GM12873 (cell line): ENCODE measurements around the gene C1orf21.

Source experiments
- TF ChIP-seq, protein P1 (sequence below): IDR thresholded peaks from 2 replicates; pipeline ENCODE4 v1.5.1; 2012; ENCODE audit warnings: low read depth, mild to moderate bottlenecking, moderate library complexity, low read length, control low read depth; ENCODE audit not compliant: insufficient read depth; ENCODE audit errors: missing control alignments

Gene C1orf21

DNA sequence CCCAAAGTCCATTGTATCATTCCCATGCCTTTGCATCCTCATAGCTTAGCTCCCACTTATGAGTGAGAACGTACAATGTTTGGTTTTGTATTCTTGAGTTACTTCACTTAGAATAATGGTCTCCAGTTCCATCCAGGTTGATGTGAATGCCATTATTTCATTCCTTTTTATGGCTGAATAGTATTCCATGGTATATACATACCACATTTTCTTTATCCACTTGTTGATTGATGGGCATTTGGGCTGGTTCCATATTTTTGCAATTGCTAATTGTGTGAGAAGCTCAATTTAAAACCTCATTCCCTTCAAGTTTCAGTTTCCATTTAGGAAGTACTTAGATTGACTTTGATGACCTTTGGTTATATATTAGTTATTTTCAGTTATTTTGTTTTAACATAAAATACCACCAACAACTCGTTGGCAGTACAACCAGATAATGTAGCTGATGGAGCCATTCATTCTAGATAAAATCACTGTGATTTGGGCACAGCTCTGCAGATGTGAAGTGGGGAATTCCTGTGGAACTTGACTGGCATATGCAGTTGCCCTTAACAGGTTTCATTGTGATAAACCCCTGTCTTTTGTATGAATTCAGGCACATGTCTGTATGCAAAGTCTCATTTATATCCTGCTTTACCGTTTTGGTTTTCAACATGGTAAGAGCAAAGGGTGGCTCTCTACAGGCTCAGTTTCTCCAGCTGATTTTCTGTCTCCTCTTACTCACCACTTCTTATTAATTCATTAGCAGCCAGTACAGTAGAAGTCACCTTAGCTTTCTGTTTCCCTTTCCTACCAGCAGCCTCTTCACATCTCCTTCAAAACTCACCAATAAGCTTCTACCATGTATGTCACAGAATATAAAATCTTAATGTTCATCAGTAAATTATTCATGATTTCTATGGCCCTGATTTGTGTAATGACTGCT, 170.9 kb downstream of the C1orf21 start:
- TF ChIP-seq, protein P1, sequence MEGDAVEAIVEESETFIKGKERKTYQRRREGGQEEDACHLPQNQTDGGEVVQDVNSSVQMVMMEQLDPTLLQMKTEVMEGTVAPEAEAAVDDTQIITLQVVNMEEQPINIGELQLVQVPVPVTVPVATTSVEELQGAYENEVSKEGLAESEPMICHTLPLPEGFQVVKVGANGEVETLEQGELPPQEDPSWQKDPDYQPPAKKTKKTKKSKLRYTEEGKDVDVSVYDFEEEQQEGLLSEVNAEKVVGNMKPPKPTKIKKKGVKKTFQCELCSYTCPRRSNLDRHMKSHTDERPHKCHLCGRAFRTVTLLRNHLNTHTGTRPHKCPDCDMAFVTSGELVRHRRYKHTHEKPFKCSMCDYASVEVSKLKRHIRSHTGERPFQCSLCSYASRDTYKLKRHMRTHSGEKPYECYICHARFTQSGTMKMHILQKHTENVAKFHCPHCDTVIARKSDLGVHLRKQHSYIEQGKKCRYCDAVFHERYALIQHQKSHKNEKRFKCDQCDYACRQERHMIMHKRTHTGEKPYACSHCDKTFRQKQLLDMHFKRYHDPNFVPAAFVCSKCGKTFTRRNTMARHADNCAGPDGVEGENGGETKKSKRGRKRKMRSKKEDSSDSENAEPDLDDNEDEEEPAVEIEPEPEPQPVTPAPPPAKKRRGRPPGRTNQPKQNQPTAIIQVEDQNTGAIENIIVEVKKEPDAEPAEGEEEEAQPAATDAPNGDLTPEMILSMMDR = no peak

DNA sequence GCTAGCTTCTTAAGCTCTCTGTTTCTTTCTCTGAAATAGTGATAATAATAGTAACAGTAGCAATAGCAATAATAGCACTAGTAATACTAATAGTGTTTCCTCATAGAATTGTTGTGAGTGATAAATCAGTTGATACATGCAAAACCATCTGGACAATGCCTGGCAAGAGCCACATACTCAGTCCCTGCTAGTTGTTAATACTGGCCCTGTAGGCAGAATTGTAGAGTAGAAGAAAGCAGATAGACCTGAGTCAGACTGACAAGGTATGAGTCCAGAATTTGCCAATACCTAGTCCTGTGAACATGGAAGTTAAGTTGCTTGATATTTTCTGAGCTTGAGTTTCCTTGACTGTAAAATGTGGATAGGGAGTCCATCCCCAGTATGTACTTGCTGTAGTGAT, 171.9 kb downstream of the C1orf21 start:
- TF ChIP-seq, protein P1 = no peak

DNA sequence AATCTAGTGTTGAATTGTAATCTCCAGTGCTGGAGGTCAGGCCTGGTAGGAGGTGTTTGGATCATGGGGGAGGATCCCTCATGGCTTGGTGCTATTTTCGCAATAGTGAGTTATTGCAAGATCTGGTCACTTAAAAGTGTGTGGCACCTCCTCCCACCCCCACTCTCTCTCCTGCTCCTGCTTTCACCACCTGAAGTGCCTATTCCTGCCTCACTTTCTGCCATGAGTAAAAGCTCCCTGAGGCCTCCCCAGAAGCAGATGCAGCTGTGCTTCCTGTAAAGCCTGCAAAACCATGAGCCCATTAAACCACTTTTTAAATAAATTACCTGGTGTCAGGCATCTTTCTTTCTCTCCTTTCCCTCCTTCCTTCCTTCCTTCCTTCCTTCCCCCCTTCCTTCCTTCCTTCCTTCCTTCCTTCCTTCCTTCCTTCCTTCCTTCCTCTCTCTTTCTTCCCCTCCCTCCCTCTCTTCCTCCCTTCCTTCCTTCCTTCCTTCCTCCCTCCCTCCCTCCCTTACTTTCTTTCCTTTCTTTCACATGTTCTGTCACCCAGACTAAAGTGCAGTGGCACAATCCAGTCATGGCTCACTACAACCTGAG, 172.4 kb downstream of the C1orf21 start:
- TF ChIP-seq, protein P1 = no peak

DNA sequence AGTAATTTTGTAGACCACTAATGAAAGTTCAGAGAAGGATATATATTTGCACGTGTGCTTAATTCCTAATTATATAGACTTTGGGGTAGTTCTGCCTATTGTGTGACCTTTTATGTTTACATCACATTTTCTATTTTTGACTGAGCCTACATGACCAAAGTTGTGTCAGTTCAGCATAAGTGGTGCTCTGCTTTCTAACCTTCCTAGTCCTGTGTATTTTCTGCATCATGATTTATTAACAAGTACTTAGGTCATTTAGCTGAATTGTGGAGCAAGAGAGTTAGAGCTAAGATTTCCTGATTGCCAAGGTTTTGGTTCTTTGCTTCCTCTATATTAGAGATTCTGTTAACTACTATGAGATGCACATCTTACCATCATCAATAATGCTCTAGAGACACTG, 176.0 kb downstream of the C1orf21 start:
- TF ChIP-seq, protein P1 = no peak

DNA sequence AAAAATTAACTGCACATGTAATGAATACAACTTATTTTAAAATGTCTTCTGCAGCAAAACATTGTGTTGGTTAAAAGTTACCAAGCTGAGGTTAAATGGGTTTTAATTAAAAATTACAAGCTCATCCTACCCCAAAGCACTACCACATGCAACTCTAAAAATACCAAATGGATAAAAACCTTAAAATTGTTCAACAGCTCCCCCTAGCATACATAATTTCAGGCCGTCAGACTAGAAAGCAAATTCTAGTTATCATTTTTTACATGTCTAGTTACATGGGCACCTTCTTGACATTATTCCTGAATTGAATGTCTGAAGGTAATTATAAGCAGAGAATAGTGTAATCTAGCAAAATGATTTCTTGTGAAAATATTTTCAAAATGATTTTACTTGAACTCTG, 176.5 kb downstream of the C1orf21 start:
- TF ChIP-seq, protein P1 = peak; percentile 31

DNA sequence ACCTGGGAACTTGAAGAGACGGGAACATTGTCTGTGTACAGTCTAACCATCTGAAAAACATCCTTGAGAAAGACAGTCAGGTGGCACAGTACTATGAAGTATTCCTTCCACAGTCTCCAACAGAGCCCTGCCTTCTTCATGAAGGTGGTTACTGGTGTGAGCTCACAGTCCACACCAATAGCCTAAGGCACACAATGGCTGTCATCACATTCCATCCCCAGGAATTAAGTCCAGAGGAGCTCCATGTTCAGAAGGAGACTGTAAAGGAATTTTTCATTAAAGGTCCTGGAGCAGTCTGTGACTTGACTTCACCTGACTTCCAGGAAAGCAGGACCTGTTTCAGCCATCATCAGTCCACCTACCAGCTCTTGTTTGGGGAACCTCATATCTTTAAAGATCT, 180.2 kb downstream of the C1orf21 start:
- TF ChIP-seq, protein P1 = no peak

DNA sequence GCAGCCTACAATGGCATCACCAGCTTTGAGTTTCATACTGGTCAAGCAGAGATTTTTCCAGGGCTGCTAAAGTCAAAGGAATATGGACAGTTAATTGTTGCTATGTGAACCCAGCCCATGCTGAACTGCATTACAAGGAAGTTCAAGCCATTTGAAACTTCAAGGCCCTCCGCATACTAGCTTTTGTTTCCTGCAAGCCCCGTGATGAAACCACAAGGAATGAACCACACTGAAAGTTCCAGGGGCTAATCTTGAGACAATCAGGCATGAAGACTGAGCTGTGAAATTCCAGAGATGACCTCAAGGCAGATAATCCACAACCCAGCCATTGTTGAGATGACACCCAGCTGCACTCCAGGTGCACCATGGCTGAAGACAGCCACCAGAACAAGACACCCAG, 180.8 kb downstream of the C1orf21 start:
- TF ChIP-seq, protein P1 = no peak
